Measurements from ENCODE around the gene NPRL2. TPM values are rescaled to one million over a fixed set of nuclear protein-coding genes. Genes with fewer than 3 reads are reported as not detected.

Gene NPRL2
- total RNA-seq, 2 donors from 2014 or later: 21.8 TPM

DNA sequence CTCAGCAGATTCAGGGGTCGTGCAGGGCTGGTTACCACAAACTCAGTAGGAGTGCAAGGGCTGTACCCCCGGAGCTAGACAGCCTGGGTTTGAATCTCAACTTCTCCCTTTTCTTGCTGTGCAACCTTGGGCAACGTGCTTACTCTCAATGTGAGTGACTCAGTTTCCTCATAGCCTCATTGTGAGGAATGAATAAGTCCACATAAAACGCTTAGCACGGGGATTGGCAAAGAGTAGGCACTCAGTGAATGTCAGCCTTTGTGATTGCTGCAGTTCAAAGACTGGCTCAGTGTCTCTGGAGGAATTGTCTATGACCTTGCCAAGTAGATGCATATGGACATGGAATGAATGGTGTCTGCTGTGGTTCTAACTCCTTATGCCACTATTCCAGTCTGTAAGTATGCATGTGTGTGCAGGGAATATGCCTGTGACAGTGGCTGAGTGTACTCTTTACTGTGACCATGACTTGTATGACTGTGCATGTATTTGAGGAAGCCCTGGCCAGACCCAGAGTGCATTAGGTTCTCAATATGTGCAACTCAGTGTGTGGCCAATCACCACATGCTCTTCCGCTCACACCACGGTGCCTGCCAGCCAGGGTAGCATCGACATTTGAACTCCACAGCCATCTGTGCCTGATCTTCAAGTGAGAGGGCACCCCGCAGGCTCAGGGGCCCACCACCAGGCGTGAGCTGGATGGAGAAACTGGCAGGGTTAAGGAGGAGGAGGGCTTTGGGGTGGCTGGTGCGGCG, 50.5 kb downstream of the NPRL2 start:
- peaks cover 17% of the 10 kb centered on the region for H3K4me1 Mint-ChIP-seq

GRCh38 chr3:50299638-50299928, 51.0 kb downstream of the NPRL2 start:
- H3K4me1 ChIP-seq (ENCODE audit: control insufficient read depth, insufficient read depth, low read length): peaks cover 3% of the 10 kb centered on the region
- H3K4me3 ChIP-seq (ENCODE audit: low read length): peak overlapping the region; percentile 79
- no peak overlapping the region for H3K27ac ChIP-seq (ENCODE audit: low read depth, low read length)
- Mint-ChIP-seq H3K9me3 (peaks cover 2% of the 10 kb centered on the region), H3K27ac (peak overlapping the region; percentile 89), H3K27me3 (ENCODE audit: insufficient read depth) (no peaks in the 10 kb centered on the region), H3K36me3 (ENCODE audit: low read depth) (peaks cover 2% of the 10 kb centered on the region), H3K4me3 (peak overlapping the region; percentile 82), H3K4me1 (peaks cover 17% of the 10 kb centered on the region)
- H3K27me3 ChIP-seq (ENCODE audit: control insufficient read depth, insufficient read depth, low read length, poor library complexity, severe bottlenecking): no peaks in the 10 kb centered on the region
- no peak for DNase-seq
- no peak for TF ChIP-seq CTCF (conservative IDR thresholded peaks at IDR 0.05)
- 4 to 8% methylated on average over 11 to 12 of the region's 12 CpGs for WGBS, 2 experiments (ENCODE audit: insufficient coverage in 1 of 2, insufficient read length in 1 of 2)
- peak overlapping the region; percentile 47 for H3K9ac ChIP-seq (ENCODE audit: extremely low read depth, low read length, poor library complexity, severe bottlenecking)
- no peaks in the 10 kb centered on the region for H3K9me3 ChIP-seq (ENCODE audit: control insufficient read depth, low read length)
- H3K36me3 ChIP-seq (ENCODE audit: control insufficient read depth, insufficient read depth, low read length): no peaks in the 10 kb centered on the region

More for the DNA sequence above, 50.5 kb downstream of the NPRL2 start:
- H3K9me3 ChIP-seq (ENCODE audit: control insufficient read depth, low read length): no peaks in the 10 kb centered on the region
- Mint-ChIP-seq H3K27me3 (ENCODE audit: insufficient read depth) (no peaks in the 10 kb centered on the region), H3K36me3 (ENCODE audit: low read depth) (peaks cover 2% of the 10 kb centered on the region), H3K9me3 (peaks cover 6% of the 10 kb centered on the region), H3K27ac (peak overlapping the region; percentile 89), H3K4me3 (peak overlapping the region; percentile 82)
- no peaks in the 10 kb centered on the region for H3K27me3 ChIP-seq (ENCODE audit: control insufficient read depth, insufficient read depth, low read length, poor library complexity, severe bottlenecking)
- peak overlapping the region; percentile 79 for H3K4me3 ChIP-seq (ENCODE audit: low read length)
- peaks cover 3% of the 10 kb centered on the region for H3K4me1 ChIP-seq (ENCODE audit: control insufficient read depth, insufficient read depth, low read length)
- TF ChIP-seq CTCF (conservative IDR thresholded peaks at IDR 0.05): no peak
- H3K27ac ChIP-seq (ENCODE audit: low read depth, low read length): peak overlapping the region; percentile 38
- H3K36me3 ChIP-seq (ENCODE audit: control insufficient read depth, insufficient read depth, low read length): no peaks in the 10 kb centered on the region
- peak; percentile 55 for DNase-seq
- peak overlapping the region; percentile 47 for H3K9ac ChIP-seq (ENCODE audit: extremely low read depth, low read length, poor library complexity, severe bottlenecking)
- WGBS, 2 experiments (ENCODE audit: insufficient coverage in 1 of 2, insufficient read length in 1 of 2): 71 to 80% methylated on average over 10 to 12 of the region's 12 CpGs

GRCh38 chr3:50298836-50299637, 51.5 kb downstream of the NPRL2 start, which contains the start of the genes HYAL3 and NAA80:
TSS of gene HYAL3 (minus strand) at chr3:50299405. CDS start at chr3:50295602, 3,803 bp downstream.
TSS of gene NAA80 (minus strand) at chr3:50299405. CDS start at chr3:50297463, 1,942 bp downstream.
- H3K4me3 Mint-ChIP-seq: peak within 1 kb of the TSS; percentile 82
- 1% methylated on average over 32 to 61 of the region's 61 CpGs for WGBS, 2 experiments (ENCODE audit: insufficient coverage in 1 of 2, insufficient read length in 1 of 2)

More at GRCh38 chr3:50298836-50299637, 51.5 kb downstream of the NPRL2 start, which contains the start of the genes HYAL3 and NAA80:
- Histone ChIP-seq H3K36me3 (ENCODE audit: control insufficient read depth, insufficient read depth, low read length) (no peaks in the 10 kb centered on the region), H3K27ac (ENCODE audit: low read depth, low read length) (peak within 1 kb of the TSS; percentile 67), H3K4me1 (ENCODE audit: control insufficient read depth, insufficient read depth, low read length) (peaks cover 3% of the 10 kb centered on the region), H3K27me3 (ENCODE audit: control insufficient read depth, insufficient read depth, low read length, poor library complexity, severe bottlenecking) (no peaks in the 10 kb centered on the region), H3K9me3 (ENCODE audit: control insufficient read depth, low read length) (no peaks in the 10 kb centered on the region), H3K9ac (ENCODE audit: extremely low read depth, low read length, poor library complexity, severe bottlenecking) (peak within 1 kb of the TSS; percentile 62), H3K4me3 (ENCODE audit: low read length) (peak within 1 kb of the TSS; percentile 94)
- H3K27ac Mint-ChIP-seq: peak within 1 kb of the TSS; percentile 95
- H3K27me3 Mint-ChIP-seq (ENCODE audit: insufficient read depth): no peaks in the 10 kb centered on the region
- TF ChIP-seq CTCF (conservative IDR thresholded peaks at IDR 0.05): peak; percentile 56
- H3K9me3 Mint-ChIP-seq: no peaks in the 10 kb centered on the region
- H3K36me3 Mint-ChIP-seq (ENCODE audit: low read depth): peaks cover 2% of the 10 kb centered on the region
- DNase-seq: peak; percentile 100
- peaks cover 17% of the 10 kb centered on the region for H3K4me1 Mint-ChIP-seq
